Activated CD4-positive, alpha-beta T cell treated with anti-CD3 and anti-CD28 coated beads, Interleukin-2, amount 50 U/mL, for 1 hour (primary cell): ENCODE results near the gene RAPGEF6.
"Not testable (repeated sequence)": the region's sequence is repeated elsewhere in the genome, so short reads cannot be mapped to it uniquely, and the experiment has no call there.

ENCODE experiments used
- DNase-seq: peaks from one replicate; pipeline ENCODE4 v3.0.0-alpha.2; 2020

RAPGEF6 gene

GRCh38 chr5:131417240-131417869 is 217.7 kb downstream of the RAPGEF6 start:
- peak; percentile 88 for DNase-seq

DNA sequence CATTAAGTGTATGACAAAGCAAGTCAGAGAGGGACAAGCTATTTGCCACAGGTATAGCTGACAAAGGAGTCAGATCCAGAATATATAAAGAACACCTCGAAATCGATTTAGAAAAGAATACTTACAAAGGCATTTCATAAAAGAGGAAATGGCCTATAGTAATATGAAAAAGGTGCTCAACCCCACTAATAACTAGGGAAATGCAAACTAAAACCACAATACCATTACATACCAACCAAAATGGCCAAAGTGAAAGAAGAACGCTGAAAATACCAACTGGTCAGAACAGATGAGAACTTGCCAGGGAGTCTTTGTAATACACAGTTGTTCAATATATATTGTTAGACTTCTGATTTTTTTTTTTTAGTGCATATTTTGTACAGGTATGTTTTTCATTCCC is 218.3 kb downstream of the RAPGEF6 start:
- DNase-seq, result no peak

- no peak for DNase-seq
Observed at GRCh38 chr5:131413605-131414559, 221.1 kb downstream of the RAPGEF6 start.

- DNase-seq, result no peak
Observed at GRCh38 chr5:131406975-131407638, 227.9 kb downstream of the RAPGEF6 start.

DNA sequence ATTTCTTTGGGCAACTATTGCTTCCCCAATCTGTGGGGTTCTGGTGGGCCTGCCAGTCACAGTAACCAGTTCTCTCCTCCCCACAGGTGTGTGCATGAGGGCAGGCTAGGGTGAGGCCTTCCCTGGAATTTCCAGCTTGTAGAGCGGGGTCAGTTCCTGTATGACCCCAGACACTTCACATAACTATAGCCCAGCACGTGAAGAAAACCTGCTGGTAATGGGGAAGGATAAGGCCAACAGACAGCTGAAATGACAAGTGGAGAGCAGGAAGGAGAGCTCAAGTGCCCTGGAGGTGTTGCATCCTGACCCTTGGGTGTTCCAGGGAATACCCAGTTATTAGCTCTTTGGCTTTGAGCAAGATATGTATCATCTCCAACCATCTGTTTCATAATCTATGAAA is 229.0 kb downstream of the RAPGEF6 start:
- no peak for DNase-seq

DNA sequence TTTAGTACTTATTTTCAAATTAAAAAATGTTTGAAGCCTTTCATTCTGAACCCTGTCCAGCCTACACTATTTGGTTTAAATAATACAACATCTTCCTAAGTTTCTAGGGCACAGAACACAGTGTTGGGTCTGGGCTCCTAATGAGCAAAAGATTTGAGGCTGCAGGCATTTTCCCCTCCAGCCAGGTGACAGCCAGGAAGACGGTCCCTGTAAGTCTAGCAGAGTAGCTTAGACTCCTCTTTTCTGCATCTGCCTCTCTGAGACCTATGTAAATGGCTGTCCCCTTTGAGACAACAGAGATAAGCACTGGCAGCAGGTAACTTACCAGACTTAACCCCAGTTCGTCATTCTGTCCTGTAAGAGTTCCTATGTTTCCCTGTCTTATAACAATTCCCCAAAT is 229.4 kb downstream of the RAPGEF6 start:
- DNase-seq, result no peak

GRCh38 chr5:131400585-131400984 is 234.4 kb downstream of the RAPGEF6 start:
- no peak for DNase-seq

- not testable (repeated sequence) for DNase-seq
Observed at GRCh38 chr5:131399007-131399406, 236.0 kb downstream of the RAPGEF6 start.

GRCh38 chr5:131396630-131397273 is 238.3 kb downstream of the RAPGEF6 start:
- DNase-seq, result no peak

GRCh38 chr5:131396015-131396414 is 239.0 kb downstream of the RAPGEF6 start:
- DNase-seq, result no peak

- peak; percentile 22 for DNase-seq
Observed at GRCh38 chr5:131394128-131394527, 240.9 kb downstream of the RAPGEF6 start.

DNA sequence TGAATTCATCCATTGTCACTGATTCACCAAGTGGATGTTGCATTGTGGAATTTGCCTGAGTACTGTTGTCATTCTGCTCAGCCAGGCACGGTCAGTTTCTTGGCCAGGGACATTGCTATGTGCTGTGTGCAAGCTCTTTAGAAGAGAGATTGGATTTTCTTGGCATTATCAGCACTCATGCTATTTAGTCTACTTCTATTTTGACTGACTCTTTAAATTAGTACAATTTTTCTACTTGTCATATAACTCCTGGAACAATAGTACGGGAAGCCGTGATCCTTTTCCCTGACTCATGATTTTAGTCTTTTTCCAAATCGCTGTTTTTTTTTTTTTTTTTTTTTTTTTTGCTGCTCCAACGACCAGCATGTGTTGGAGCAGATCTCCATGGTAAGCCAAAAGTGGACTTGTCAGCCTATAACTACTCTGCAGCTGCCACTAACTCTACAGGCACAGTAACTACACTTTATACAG is 241.5 kb downstream of the RAPGEF6 start:
- no peak for DNase-seq

DNA sequence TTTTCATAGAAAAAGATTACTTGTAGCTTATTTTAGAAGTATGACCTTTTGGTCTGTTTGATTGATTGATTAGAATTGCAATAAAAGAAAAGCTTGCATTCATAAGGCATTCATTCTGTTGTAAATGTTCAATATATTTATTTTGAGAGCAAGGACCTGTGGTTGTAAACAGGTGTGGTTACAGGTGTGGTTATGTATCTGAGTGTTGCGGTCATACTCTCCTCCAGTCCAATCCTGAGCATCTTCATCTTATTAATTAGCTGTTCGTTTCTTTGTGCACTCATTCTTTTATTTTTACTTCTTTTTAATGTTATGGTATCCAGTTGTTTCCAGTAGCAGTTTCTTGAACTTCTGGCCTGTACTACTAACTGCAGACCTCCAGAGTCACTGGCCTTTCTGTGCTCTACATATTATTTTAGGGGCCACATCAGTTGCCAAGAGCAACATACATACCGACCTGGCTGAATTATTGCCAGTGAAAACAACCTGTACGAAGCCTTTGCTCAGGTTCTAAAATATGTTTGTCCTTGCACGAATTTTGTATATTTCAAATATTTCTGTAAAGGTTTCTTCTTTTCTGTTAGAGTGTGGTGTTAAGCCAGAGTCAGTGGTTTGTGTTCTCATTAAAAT is 242.4 kb downstream of the RAPGEF6 start:
- no peak for DNase-seq

DNA sequence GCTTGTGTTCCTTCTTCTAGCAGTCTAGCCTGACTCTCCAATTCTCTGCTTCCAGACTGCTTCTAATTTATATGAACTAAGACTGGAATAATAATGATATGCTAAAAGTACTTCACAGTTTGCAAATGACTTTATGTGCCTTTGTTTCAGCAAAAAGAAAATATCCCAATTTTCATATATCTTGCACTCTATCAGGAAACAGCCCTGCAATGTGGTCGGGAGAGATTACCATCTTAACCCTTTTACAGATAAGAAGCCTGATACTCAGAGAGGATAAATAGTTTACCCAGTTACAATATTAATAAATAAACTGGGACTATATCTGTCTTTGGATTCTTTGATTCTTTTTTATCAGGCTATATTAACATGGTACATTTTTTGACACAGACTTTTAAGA is 245.2 kb downstream of the RAPGEF6 start:
- no peak for DNase-seq

DNA sequence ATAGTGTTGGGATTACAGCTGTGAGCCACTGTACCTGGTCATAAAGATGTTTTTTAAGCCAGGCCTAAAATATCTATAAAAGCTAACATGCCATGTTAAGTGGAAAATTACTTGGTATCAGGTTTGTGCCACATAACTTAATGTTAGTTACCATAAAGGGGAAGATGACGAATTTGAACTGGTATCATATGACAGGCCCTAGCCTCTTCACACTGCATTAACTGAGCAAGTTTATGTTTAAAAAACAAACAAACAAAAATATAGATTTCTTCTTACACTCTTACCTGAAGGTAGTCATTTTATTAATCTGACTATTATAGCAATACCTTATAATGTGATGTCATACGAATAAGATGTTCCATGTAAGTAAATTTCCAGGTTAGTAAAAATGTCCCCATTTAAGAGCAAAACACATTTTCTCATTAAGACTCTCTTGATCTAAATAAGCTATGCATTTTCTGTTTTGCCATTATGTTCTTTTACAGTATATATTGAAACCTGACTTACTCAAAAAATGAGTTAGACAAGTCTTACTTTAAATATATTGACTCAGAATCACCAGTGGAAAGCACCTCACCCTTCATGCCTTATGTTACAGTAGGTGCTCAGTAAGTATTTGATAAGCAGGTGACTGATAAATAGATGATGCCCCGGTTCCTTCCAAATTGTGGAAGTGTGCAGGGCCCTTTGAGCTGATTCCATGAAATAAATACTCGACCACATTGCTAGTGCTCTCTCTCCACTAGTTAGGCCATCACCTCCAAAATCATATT is 245.7 kb downstream of the RAPGEF6 start:
- DNase-seq, result no peak

GRCh38 chr5:131387255-131387654 is 247.8 kb downstream of the RAPGEF6 start:
- DNase-seq, result no peak

- no peak for DNase-seq
Observed at GRCh38 chr5:131386779-131387178, 248.2 kb downstream of the RAPGEF6 start.

GRCh38 chr5:131386124-131386523 is 248.9 kb downstream of the RAPGEF6 start:
- no peak for DNase-seq

GRCh38 chr5:131384616-131385214 is 250.3 kb downstream of the RAPGEF6 start:
- DNase-seq, result no peak

- no peak for DNase-seq
Observed at GRCh38 chr5:131384173-131384572, 250.9 kb downstream of the RAPGEF6 start.
